ENCODE measurements around the gene OR6K2. TPM values are rescaled to one million over a fixed set of nuclear protein-coding genes. Genes with fewer than 3 reads are reported as not detected.

The OR6K2 gene, protein sequence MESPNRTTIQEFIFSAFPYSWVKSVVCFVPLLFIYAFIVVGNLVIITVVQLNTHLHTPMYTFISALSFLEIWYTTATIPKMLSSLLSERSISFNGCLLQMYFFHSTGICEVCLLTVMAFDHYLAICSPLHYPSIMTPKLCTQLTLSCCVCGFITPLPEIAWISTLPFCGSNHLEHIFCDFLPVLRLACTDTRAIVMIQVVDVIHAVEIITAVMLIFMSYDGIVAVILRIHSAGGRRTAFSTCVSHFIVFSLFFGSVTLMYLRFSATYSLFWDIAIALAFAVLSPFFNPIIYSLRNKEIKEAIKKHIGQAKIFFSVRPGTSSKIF
- not detected for polyA plus RNA-seq (2013, experiment 1 of 2)
- polyA plus RNA-seq (2013, experiment 2 of 2) = not detected

DNA sequence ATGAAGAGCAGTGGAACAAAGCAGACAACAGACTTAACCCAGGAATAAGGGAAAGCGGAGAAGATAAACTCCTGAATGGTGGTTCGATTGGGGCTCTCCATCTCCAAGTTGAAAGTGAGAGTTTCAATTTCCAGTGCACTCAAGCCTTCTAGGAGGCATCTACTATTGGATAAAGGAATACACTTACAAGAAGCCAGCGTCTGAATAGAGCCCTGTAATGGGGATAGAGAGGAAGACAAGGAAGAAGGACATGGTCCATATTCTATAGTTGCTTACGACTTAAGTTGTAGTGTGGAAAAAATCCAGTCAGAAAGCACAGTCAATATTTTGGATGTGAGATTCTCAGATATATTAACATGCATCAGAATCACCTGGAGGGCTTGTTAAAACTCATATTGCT, at the start of gene OR6K2:
Gene OR6K2, minus strand, starts transcription at position 101 of the 400 bp plus-strand sequence. Its CDS starts 0 bp downstream, at position 101.
- WGBS, 2 experiments (ENCODE audit: insufficient coverage in 2 of 2) = 77 to 94% methylated on average over 3 to 4 of the region's 4 CpGs
- no peaks in the 10 kb centered on the region for H3K4me1 ChIP-seq (ENCODE audit: control insufficient read depth, insufficient read depth, low read length, poor library complexity, severe bottlenecking)
- H3K36me3 ChIP-seq (ENCODE audit: control insufficient read depth, insufficient read depth, low read length) = no peaks in the 10 kb centered on the region
- H3K9me3 ChIP-seq (ENCODE audit: control insufficient read depth, low read length) = no peaks in the 10 kb centered on the region
- H3K27ac ChIP-seq (ENCODE audit: low read depth, low read length, severe bottlenecking) = no peak within 1 kb of the TSS
- no peak within 1 kb of the TSS for H3K4me3 ChIP-seq (ENCODE audit: extremely low read depth, insufficient read depth, low read length, poor library complexity, severe bottlenecking)

DNA sequence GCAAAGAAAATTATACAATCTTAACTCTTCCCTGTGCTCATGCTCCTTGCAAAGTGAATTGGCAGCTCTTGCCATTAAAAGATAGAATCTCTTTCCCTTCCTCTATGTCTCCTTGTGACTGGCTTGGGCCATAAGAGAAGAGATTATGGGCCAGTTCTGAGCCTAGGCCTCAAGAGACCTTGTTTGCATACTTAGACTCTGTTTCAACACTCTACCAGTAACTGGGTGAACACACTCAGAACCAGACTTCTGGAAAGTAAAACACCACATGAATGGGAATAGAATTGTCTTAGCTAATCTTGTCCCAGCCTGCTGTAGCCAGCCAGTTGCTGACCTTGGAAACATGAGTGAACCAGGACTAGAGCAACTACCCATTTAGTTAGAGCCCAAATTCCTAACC, 35.4 kb upstream of the OR6K2 start:
- peaks cover 3% of the 10 kb centered on the region for H3K4me1 ChIP-seq (ENCODE audit: control insufficient read depth, insufficient read depth, low read length, poor library complexity, severe bottlenecking)
- H3K36me3 ChIP-seq (ENCODE audit: control insufficient read depth, insufficient read depth, low read length) = no peaks in the 10 kb centered on the region
- no peak overlapping the region for H3K27ac ChIP-seq (ENCODE audit: low read depth, low read length, severe bottlenecking)
- no peak overlapping the region for H3K4me3 ChIP-seq (ENCODE audit: extremely low read depth, insufficient read depth, low read length, poor library complexity, severe bottlenecking)
- no peaks in the 10 kb centered on the region for H3K9me3 ChIP-seq (ENCODE audit: control insufficient read depth, low read length)

DNA sequence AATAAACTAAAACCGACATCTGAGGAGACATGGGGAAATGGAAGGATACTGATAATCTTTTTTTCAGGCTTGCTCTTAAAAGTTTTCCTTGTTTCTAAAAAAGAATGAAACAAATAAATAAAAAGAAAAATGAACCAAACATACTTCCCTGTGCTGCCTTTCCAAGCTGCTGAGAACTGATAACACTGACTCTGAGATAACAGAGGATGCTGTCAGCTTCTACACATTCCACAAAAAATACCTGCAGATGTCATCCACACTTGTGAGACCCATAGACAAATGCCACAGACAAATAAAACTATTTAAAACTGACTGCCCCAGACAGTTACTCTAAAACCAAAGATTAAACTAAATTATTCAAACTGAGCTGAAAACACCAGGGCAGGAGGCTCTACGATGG, 32.1 kb upstream of the OR6K2 start:
- Histone ChIP-seq H3K4me3 (ENCODE audit: extremely low read depth, insufficient read depth, low read length, poor library complexity, severe bottlenecking) (no peak overlapping the region), H3K4me1 (ENCODE audit: control insufficient read depth, insufficient read depth, low read length, poor library complexity, severe bottlenecking) (peaks cover 3% of the 10 kb centered on the region), H3K9me3 (ENCODE audit: control insufficient read depth, low read length) (no peaks in the 10 kb centered on the region), H3K36me3 (ENCODE audit: control insufficient read depth, insufficient read depth, low read length) (no peaks in the 10 kb centered on the region), H3K27ac (ENCODE audit: low read depth, low read length, severe bottlenecking) (no peak overlapping the region)
- 100% methylated on average over 1 of the region's 2 CpGs for WGBS, 2 experiments (ENCODE audit: insufficient coverage in 2 of 2)

DNA sequence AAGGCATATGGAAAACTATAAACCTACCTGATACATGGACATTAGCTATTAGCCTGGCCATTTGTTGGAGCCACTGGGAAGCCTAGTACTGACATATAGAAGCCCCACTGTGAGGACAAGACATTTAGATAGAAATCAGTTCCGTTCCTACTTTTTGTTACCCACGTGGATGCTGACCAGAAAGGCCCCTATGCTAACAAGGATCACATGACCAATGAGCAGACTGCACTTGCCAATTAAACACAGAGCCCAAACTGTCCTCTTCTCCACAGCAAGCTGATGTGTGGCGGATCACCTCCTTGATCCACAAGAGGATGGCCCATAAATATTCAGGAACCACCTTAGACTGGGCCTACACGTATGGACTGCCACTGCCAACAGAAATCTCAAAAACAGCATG, 31.3 kb upstream of the OR6K2 start:
- no peaks in the 10 kb centered on the region for H3K36me3 ChIP-seq (ENCODE audit: control insufficient read depth, insufficient read depth, low read length)
- 85 to 100% methylated on average over 3 to 4 of the region's 4 CpGs for WGBS, 2 experiments (ENCODE audit: insufficient coverage in 2 of 2)
- no peak overlapping the region for H3K27ac ChIP-seq (ENCODE audit: low read depth, low read length, severe bottlenecking)
- peaks cover 3% of the 10 kb centered on the region for H3K4me1 ChIP-seq (ENCODE audit: control insufficient read depth, insufficient read depth, low read length, poor library complexity, severe bottlenecking)
- H3K4me3 ChIP-seq (ENCODE audit: extremely low read depth, insufficient read depth, low read length, poor library complexity, severe bottlenecking) = no peak overlapping the region
- H3K9me3 ChIP-seq (ENCODE audit: control insufficient read depth, low read length) = no peaks in the 10 kb centered on the region

DNA sequence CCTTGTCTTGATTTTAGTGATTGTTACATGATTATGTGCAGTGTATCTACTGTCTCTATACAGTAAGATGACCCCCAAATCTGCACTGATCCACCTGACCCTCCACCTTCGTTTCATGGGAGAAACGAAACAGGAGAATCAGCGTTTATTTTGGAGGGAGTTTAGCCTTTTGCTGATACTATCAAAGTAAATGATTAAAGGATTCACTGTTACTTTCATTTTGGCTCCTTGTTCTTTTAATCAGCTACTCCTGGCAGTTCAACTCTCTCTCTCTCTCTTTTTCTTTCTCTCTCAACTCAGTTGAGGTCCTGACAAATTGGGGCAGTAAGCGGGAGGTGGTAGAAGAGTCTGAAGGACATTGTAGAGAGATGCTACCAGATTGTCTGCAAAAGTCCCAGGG, 30.0 kb upstream of the OR6K2 start:
- H3K9me3 ChIP-seq (ENCODE audit: control insufficient read depth, low read length) = no peaks in the 10 kb centered on the region
- no peak overlapping the region for H3K4me3 ChIP-seq (ENCODE audit: extremely low read depth, insufficient read depth, low read length, poor library complexity, severe bottlenecking)
- H3K36me3 ChIP-seq (ENCODE audit: control insufficient read depth, insufficient read depth, low read length) = no peaks in the 10 kb centered on the region
- peaks cover 3% of the 10 kb centered on the region for H3K4me1 ChIP-seq (ENCODE audit: control insufficient read depth, insufficient read depth, low read length, poor library complexity, severe bottlenecking)
- no peak overlapping the region for H3K27ac ChIP-seq (ENCODE audit: low read depth, low read length, severe bottlenecking)
- no CpG with 5 or more reads among the region's 4 CpGs for WGBS, 2 experiments (ENCODE audit: insufficient coverage in 2 of 2)

DNA sequence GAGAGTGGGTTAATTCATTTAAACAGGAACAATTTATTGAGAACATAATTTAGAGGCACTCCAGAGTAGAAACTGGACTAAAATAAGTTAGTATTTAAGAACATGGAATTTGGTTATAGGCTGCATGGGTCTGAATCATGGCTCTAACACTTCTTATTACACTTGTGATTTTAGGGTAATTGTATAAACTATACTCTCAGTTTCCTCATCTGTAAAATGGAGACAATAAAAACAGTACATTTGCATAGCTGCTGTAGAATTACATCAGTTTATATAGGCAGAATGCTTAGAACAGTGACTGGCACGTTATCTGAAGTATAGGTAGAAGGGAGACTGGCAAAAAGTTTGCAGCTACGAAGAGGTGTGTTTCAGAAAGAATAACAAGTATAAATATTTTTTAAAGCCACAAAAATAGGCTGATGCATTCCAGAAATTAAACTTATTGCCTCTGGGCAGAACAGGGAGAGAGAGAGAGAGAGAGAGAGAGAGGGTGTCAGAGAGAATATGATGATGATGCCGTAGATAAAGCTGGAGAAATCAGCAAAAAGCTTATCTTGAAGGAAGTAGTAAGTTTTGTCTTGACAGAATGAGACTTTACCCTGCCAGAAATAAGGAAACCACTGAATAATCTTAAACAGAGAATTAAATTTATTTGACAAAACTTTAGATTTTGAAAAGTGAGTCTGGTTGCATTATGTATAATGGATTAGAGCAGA, 28.2 kb upstream of the OR6K2 start:
- no peaks in the 10 kb centered on the region for H3K36me3 ChIP-seq (ENCODE audit: control insufficient read depth, insufficient read depth, low read length)
- WGBS, 2 experiments (ENCODE audit: insufficient coverage in 2 of 2) = no CpG with 5 or more reads among the region's 3 CpGs
- H3K9me3 ChIP-seq (ENCODE audit: control insufficient read depth, low read length) = no peaks in the 10 kb centered on the region
- H3K27ac ChIP-seq (ENCODE audit: low read depth, low read length, severe bottlenecking) = no peak overlapping the region
- H3K4me1 ChIP-seq (ENCODE audit: control insufficient read depth, insufficient read depth, low read length, poor library complexity, severe bottlenecking) = peaks cover 3% of the 10 kb centered on the region
- H3K4me3 ChIP-seq (ENCODE audit: extremely low read depth, insufficient read depth, low read length, poor library complexity, severe bottlenecking) = no peak overlapping the region

DNA sequence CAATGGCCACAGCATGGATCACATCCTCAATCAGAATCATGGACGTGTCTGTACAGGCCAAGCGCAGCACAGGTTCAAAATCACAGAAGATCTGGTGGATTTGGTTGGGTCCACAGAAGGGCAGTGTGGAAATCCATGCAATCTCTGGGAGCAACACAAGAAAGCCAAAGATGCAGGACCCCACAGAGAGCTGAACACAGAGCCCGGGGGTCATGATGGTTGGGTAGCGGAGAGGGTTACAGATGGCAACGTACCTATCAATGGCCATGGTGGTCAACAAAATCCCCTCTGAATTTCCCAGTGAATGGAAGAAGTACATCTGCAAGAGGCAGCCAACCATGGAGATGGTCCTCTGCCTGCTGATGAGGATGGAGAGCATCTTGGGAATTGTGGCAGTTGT, 24.0 kb upstream of the OR6K2 start:
- no peaks in the 10 kb centered on the region for H3K4me1 ChIP-seq (ENCODE audit: control insufficient read depth, insufficient read depth, low read length, poor library complexity, severe bottlenecking)
- H3K9me3 ChIP-seq (ENCODE audit: control insufficient read depth, low read length) = no peaks in the 10 kb centered on the region
- no peaks in the 10 kb centered on the region for H3K36me3 ChIP-seq (ENCODE audit: control insufficient read depth, insufficient read depth, low read length)
- no peak overlapping the region for H3K27ac ChIP-seq (ENCODE audit: low read depth, low read length, severe bottlenecking)
- no peak overlapping the region for H3K4me3 ChIP-seq (ENCODE audit: extremely low read depth, insufficient read depth, low read length, poor library complexity, severe bottlenecking)
- WGBS, 2 experiments (ENCODE audit: insufficient coverage in 2 of 2) = 89 to 93% methylated on average over 4 to 5 of the region's 5 CpGs

DNA sequence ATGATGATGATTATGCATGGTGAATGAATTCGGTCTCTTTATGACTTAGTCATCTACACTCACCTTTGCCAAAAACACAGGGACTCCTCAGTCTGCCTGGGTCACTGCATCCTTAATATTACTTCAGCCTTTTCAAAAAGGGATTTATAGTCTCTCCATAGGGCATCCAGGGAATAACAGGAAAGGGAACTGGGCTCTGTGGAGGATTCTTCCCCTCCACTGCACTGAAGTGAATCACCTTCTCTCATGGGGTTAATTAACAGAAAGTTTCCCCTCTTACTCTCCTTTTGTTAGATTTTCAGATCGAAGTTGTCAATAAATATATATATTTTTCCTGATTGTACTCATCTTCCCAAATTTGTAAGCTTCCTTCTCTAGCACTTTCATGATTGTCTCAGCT, 20.2 kb upstream of the OR6K2 start, which contains the start of gene OR6K3:
Gene OR6K3, minus strand, starts transcription at position 101 of the 400 bp plus-strand sequence. CDS start 2,605 bp downstream, outside the sequence.
- H3K4me1 ChIP-seq (ENCODE audit: control insufficient read depth, insufficient read depth, low read length, poor library complexity, severe bottlenecking) = no peaks in the 10 kb centered on the region
- no peak within 1 kb of the TSS for H3K4me3 ChIP-seq (ENCODE audit: extremely low read depth, insufficient read depth, low read length, poor library complexity, severe bottlenecking)
- no peak within 1 kb of the TSS for H3K27ac ChIP-seq (ENCODE audit: low read depth, low read length, severe bottlenecking)
- H3K9me3 ChIP-seq (ENCODE audit: control insufficient read depth, low read length) = no peaks in the 10 kb centered on the region
- WGBS, 2 experiments (ENCODE audit: insufficient coverage in 2 of 2) = no CpG with 5 or more reads among the region's 2 CpGs
- no peaks in the 10 kb centered on the region for H3K36me3 ChIP-seq (ENCODE audit: control insufficient read depth, insufficient read depth, low read length)

DNA sequence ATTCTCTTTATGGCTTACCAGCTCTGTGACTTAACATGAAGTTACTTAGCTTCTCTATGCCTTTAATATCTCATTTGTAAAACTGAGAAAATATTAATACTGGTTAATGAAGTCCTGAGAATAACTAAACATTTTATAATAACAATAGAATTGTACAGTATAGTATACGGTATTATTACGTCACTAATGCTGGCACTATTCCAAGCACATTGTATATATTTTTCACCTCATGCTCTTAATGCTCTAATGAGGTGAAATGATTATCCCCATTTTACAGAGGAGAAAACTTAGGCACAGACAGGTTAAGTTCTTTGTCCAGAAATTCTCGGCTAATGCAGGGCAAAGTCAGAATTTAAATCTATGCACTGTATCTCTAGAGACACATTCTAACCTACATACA, 19.2 kb upstream of the OR6K2 start:
- Histone ChIP-seq H3K27ac (ENCODE audit: low read depth, low read length, severe bottlenecking) (no peak overlapping the region), H3K36me3 (ENCODE audit: control insufficient read depth, insufficient read depth, low read length) (no peaks in the 10 kb centered on the region), H3K4me3 (ENCODE audit: extremely low read depth, insufficient read depth, low read length, poor library complexity, severe bottlenecking) (no peak overlapping the region), H3K4me1 (ENCODE audit: control insufficient read depth, insufficient read depth, low read length, poor library complexity, severe bottlenecking) (no peaks in the 10 kb centered on the region), H3K9me3 (ENCODE audit: control insufficient read depth, low read length) (no peaks in the 10 kb centered on the region)
- no CpG with 5 or more reads among the region's 3 CpGs for WGBS, 2 experiments (ENCODE audit: insufficient coverage in 2 of 2)

DNA sequence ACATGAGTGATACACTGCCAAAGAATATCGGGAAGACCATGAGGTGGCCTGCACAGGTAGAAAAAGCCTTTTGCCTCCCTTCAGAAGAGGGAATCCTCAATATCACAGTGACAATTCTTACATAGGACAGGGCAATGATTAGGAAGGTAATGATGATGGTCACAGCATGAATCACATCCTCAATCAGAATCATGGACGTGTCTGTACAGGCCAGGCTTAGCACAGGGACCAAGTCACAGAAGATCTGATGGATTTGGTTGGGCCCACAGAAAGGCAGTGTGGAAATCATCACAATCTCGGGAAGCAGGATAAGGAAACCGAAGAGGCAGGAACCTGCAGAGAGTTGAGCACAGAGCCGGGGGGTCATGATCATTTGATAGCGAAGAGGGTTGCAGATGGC, 16.9 kb upstream of the OR6K2 start:
- 73 to 80% methylated on average over 5 to 6 of the region's 6 CpGs for WGBS, 2 experiments (ENCODE audit: insufficient coverage in 2 of 2)
- Histone ChIP-seq H3K4me1 (ENCODE audit: control insufficient read depth, insufficient read depth, low read length, poor library complexity, severe bottlenecking) (no peaks in the 10 kb centered on the region), H3K27ac (ENCODE audit: low read depth, low read length, severe bottlenecking) (no peak overlapping the region), H3K36me3 (ENCODE audit: control insufficient read depth, insufficient read depth, low read length) (no peaks in the 10 kb centered on the region), H3K9me3 (ENCODE audit: control insufficient read depth, low read length) (no peaks in the 10 kb centered on the region), H3K4me3 (ENCODE audit: extremely low read depth, insufficient read depth, low read length, poor library complexity, severe bottlenecking) (no peak overlapping the region)

DNA sequence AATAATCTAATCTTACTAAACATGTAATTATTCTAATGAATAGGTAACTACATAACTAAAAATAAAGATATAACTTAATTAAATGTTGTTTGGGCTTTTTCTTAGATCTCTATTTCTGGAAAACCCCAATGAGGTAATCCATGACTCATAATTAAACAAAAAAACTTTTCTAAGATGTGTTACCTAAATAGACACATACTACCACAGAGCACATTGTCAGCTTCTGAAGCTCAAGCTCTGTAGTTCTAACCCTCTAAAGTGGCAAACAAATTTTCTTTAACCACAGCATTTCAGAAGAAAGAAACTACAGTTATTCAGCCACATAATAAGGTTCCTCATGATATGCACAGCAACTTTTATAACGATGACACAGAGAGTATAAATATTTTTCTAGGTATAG, 15.9 kb upstream of the OR6K2 start:
- H3K4me1 ChIP-seq (ENCODE audit: control insufficient read depth, insufficient read depth, low read length, poor library complexity, severe bottlenecking) = no peaks in the 10 kb centered on the region
- H3K36me3 ChIP-seq (ENCODE audit: control insufficient read depth, insufficient read depth, low read length) = no peaks in the 10 kb centered on the region
- H3K9me3 ChIP-seq (ENCODE audit: control insufficient read depth, low read length) = no peaks in the 10 kb centered on the region
- H3K27ac ChIP-seq (ENCODE audit: low read depth, low read length, severe bottlenecking) = no peak overlapping the region
- no peak overlapping the region for H3K4me3 ChIP-seq (ENCODE audit: extremely low read depth, insufficient read depth, low read length, poor library complexity, severe bottlenecking)
- WGBS, 2 experiments (ENCODE audit: insufficient coverage in 2 of 2) = no CpG with 5 or more reads among the region's 1 CpG
